ENCODE measurements around the gene MYOCD.

- TF ChIP-seq CTCF (IDR thresholded peaks at IDR 0.05) (no peak), EZH2phosphoT487 (IDR thresholded peaks at IDR 0.05) (no peak), EZH2 (IDR thresholded peaks at IDR 0.05) (no peak)
These were observed 77.4 kb downstream of the MYOCD start for GRCh38 chr17:12743046-12743445.

All from neural progenitor cell (in vitro differentiated cells).